Measurements from ENCODE around the gene TARP.
"Not testable (repeated sequence)": the region's sequence is repeated elsewhere in the genome, so short reads cannot be mapped to it uniquely, and the experiment has no call there.

Gene TARP

GRCh38 chr7:38259157-38259556 lies 14.3 kb downstream of the TARP start:
- not testable (repeated sequence) for DNase-seq

- DNase-seq = no peak
These were observed 16.1 kb downstream of the TARP start for GRCh38 chr7:38257350-38257677.

- DNase-seq = peak; percentile 18
These were observed 23.6 kb downstream of the TARP start for GRCh38 chr7:38249849-38250248.

GRCh38 chr7:38248069-38248567 lies 25.3 kb downstream of the TARP start:
- DNase-seq = no peak

GRCh38 chr7:38245409-38245977 lies 27.9 kb downstream of the TARP start:
- DNase-seq = no peak

- no peak for DNase-seq
These were observed 28.9 kb downstream of the TARP start for GRCh38 chr7:38244516-38244915.

- not testable (repeated sequence) for DNase-seq
These were observed 30.1 kb downstream of the TARP start for GRCh38 chr7:38243345-38243744.

GRCh38 chr7:38242814-38243213 lies 30.6 kb downstream of the TARP start:
- no peak for DNase-seq

- no peak for DNase-seq
These were observed 32.4 kb downstream of the TARP start for GRCh38 chr7:38241071-38241470.

- not testable (repeated sequence) for DNase-seq
These were observed 34.3 kb downstream of the TARP start for GRCh38 chr7:38239129-38239528.

- no peak for DNase-seq
These were observed 37.8 kb downstream of the TARP start for GRCh38 chr7:38235606-38236005.

GRCh38 chr7:38234759-38235158 lies 38.7 kb downstream of the TARP start:
- DNase-seq = not testable (repeated sequence)

GRCh38 chr7:38232502-38233366 lies 40.7 kb downstream of the TARP start:
- DNase-seq = no peak

GRCh38 chr7:38229884-38230642 lies 43.4 kb downstream of the TARP start:
- DNase-seq = no peak

- no peak for DNase-seq
These were observed 44.0 kb downstream of the TARP start for GRCh38 chr7:38229386-38229785.

- no peak for DNase-seq
These were observed 49.0 kb downstream of the TARP start for GRCh38 chr7:38224392-38224791.

GRCh38 chr7:38223306-38223705 lies 50.1 kb downstream of the TARP start:
- DNase-seq = no peak

- DNase-seq = peak; percentile 62
These were observed 50.8 kb downstream of the TARP start for GRCh38 chr7:38222481-38223096.

- DNase-seq = no peak
These were observed 53.0 kb downstream of the TARP start for GRCh38 chr7:38220452-38220851.

GRCh38 chr7:38217672-38218071 lies 55.8 kb downstream of the TARP start:
- no peak for DNase-seq

- DNase-seq = peak; percentile 82
These were observed 57.4 kb downstream of the TARP start for GRCh38 chr7:38215735-38216670.

- no peak for DNase-seq
These were observed 58.3 kb downstream of the TARP start for GRCh38 chr7:38215115-38215514.

Data from RPMI8226 (cell line).